HepG2 (cell line): ENCODE measurements around the gene LTBR. TPM values are rescaled to one million over a fixed set of nuclear protein-coding genes. Genes with fewer than 3 reads are reported as not detected.

ENCODE experiments used
- BRCA1 ChIP-seq: sonication (generic); formaldehyde crosslinking; IDR thresholded peaks from 2 replicates; pipeline ENCODE4 v1.4.0; 2020; ENCODE audit warnings: missing genetic modification reagents
- FOSL2 ChIP-seq: sonication (generic); formaldehyde crosslinking; IDR thresholded peaks from 2 replicates; pipeline ENCODE4 v1.4.0; 2020; ENCODE audit warnings: missing genetic modification reagents
- HNF4A ChIP-seq: sonication (generic); formaldehyde crosslinking; IDR thresholded peaks from 2 replicates; pipeline ENCODE4 v1.4.0; 2020; ENCODE audit warnings: missing genetic modification reagents
- LCORL ChIP-seq, 2 experiments: fragments of 450-650 bp in 1 of 2; sonication (generic) in 1 of 2; formaldehyde crosslinking in 1 of 2; IDR thresholded peaks; 2 replicates each; pipeline versions ENCODE4 v1.5.0 to v1.6.1; 2017 to 2020; ENCODE audit warnings: antibody characterized with exemption in 1 of 2, missing genetic modification reagents in 1 of 2
- MAFK ChIP-seq, 2 experiments: IDR thresholded peaks in 1 of 2; conservative IDR thresholded peaks in 1 of 2; 2 replicates each; pipeline ENCODE4 v1.6.1; 2011; ENCODE audit warnings: improper control_type of control experiment in 2 of 2, low read length in 2 of 2
- NFKB2 ChIP-seq: sonication (generic); formaldehyde crosslinking; IDR thresholded peaks from 2 replicates; pipeline ENCODE4 v1.4.0; 2020; ENCODE audit warnings: missing genetic modification reagents, borderline replicate concordance
- NPAS2 ChIP-seq: sonication (generic); formaldehyde crosslinking; IDR thresholded peaks from 2 replicates; pipeline ENCODE4 v1.8.0; 2022; ENCODE audit warnings: mild to moderate bottlenecking, missing genetic modification reagents, borderline replicate concordance
- RXRB ChIP-seq: IDR thresholded peaks from 2 replicates; pipeline ENCODE4 v1.6.1; 2016; ENCODE audit warnings: borderline replicate concordance, missing genetic modification reagents, missing compliant biosample characterization
- SOX13 ChIP-seq, 3 experiments: fragments of 450-650 bp in 1 of 3; sonication (generic) in 1 of 3; formaldehyde crosslinking in 1 of 3; IDR thresholded peaks in 2 of 3; conservative IDR thresholded peaks in 1 of 3; 2 replicates each; pipeline versions ENCODE4 v1.5.0 to v1.6.1; 2016 to 2020; ENCODE audit warnings: antibody characterized with exemption in 1 of 3, mild to moderate bottlenecking in 1 of 3, missing compliant biosample characterization in 1 of 3, missing genetic modification reagents in 1 of 3, moderate library complexity in 1 of 3
- ZBTB7B ChIP-seq: sonication (generic); formaldehyde crosslinking; IDR thresholded peaks from 2 replicates; pipeline ENCODE4 v1.4.0; 2020; ENCODE audit warnings: missing genetic modification reagents
- ZFP36L2 ChIP-seq: sonication (generic); formaldehyde crosslinking; IDR thresholded peaks from 2 replicates; pipeline ENCODE4 v1.4.0; 2020; ENCODE audit warnings: missing genetic modification reagents
- ZNF24 ChIP-seq: fragments of 450-650 bp; IDR thresholded peaks from 2 replicates; pipeline ENCODE4 v1.6.1; 2017; ENCODE audit warnings: antibody characterized with exemption, mild to moderate bottlenecking
- polyA plus RNA-seq, 8 experiments: library from polyadenylated mRNA; depleted of rRNA in 3 of 8; stranded (reverse) in 7 of 8; unstranded in 1 of 8; fragments of >200 nt; fragmentation: Illumina TruSeq in 4 of 8; extraction: Trizol in 4 of 8; gene quantifications; 2 replicates each; pipeline versions ENCODE4 v1.2.1 to v1.2.3, GENCODE V29; 2011 to 2016; ENCODE audit warnings: low read depth in 4 of 8, missing spikeins in 1 of 8, mixed read lengths in 1 of 8; ENCODE audit not compliant: insufficient read depth in 1 of 8
- total RNA-seq, 5 experiments: library from RNA; depleted of rRNA; stranded (reverse); fragments of >200 nt; fragmentation: Illumina TruSeq; extraction: Trizol; gene quantifications; 2 replicates each; pipeline ENCODE4 v1.2.3, GENCODE V29; 2016; ENCODE audit warnings: low read depth in 1 of 5
- TF ChIP-seq, protein P1 (sequence below): sonication (generic); formaldehyde crosslinking; IDR thresholded peaks from 2 replicates; pipeline ENCODE4 v1.9.0; 2021; ENCODE audit warnings: missing genetic modification reagents, mild to moderate bottlenecking, borderline replicate concordance
- TF ChIP-seq, protein P2 (sequence below): IDR thresholded peaks from 2 replicates; pipeline ENCODE4 v1.6.1; 2016
- TF ChIP-seq, protein P3 (sequence below): sonication (generic); formaldehyde crosslinking; IDR thresholded peaks from 2 replicates; pipeline ENCODE4 v1.5.1; 2020; ENCODE audit warnings: mild to moderate bottlenecking, moderate library complexity, missing genetic modification reagents
- TF ChIP-seq, protein P4 (sequence below): sonication (generic); formaldehyde crosslinking; IDR thresholded peaks from 2 replicates; pipeline ENCODE4 v1.5.0; 2020; ENCODE audit warnings: mild to moderate bottlenecking, missing genetic modification reagents
- TF ChIP-seq, protein P5 (sequence below), 2 experiments: fragments of 450-650 bp in 1 of 2; sonication (generic) in 1 of 2; formaldehyde crosslinking; IDR thresholded peaks; 2 replicates each; pipeline versions ENCODE4 v1.5.0 to v1.8.0; 2020 to 2022; ENCODE audit warnings: mild to moderate bottlenecking in 1 of 2, missing genetic modification reagents in 1 of 2

The LTBR gene
- total and polyA plus RNA-seq, 2 of the 13 experiments (the other 11 are each of a cell fraction or from before 2014, with no cell fraction given) = 31.4 to 34.8 TPM

DNA sequence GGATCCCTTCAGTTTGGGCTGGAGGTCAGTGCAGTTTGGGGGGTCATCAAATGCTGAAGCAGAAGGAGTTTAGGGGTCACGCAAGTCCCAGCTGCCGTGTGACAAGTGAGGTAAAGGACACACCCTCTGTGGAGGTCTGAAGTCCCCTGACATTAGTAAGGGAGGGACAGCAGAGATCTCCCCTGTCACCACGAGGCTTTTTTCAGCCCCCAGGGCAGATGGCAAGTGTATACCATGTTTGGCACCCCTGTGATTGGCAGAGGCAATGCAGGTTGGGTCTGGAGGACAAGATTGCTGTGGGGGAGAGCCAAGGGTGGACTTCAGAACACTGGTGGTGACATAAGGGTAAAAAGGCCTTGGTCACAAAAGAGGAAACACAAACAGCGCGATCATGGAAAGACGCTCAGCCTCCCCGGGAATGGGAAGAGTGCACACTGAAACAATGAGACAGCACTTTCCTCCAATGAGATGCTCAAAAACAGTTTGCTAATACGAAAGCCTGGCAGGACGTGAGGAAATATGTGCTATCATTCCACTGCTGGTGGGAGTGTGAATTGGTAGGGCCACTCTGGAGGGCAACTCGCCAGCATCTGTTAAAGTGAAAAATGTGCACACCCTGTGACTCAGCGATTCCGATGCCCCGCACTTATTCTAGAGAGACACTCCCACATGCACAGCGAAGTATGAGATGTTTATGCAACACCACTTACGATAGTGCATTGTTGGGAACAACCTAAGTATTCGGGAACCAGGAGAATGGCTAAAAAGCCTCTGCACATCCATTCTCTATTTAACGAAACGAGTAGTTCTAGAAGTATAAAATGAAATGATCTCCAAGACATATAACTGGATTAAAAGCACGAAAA, 46.4 kb downstream of the LTBR start (continued):
- TF ChIP-seq MAFK (conservative IDR thresholded peaks at IDR 0.05 in 1 of 2, IDR thresholded peaks at IDR 0.05 in 1 of 2; ENCODE audit: low read length in 2 of 2) (peak; percentile 50 to 89), ZNF24 (no peak), SOX13 (IDR thresholded peaks at IDR 0.05) (0 out of 2 replicates have a peak, but pooled peaks have one; percentile 19), SOX13 (CRISPR knock-in tag; conservative IDR thresholded peaks at IDR 0.05 in 1 of 2, IDR thresholded peaks at IDR 0.05 in 1 of 2) (no peak), ZBTB7B (CRISPR knock-in tag) (no peak), NFKB2 (CRISPR knock-in tag) (no peak), LCORL (IDR thresholded peaks at IDR 0.05) (no peak), LCORL (CRISPR knock-in tag; IDR thresholded peaks at IDR 0.05) (0 out of 2 replicates have a peak, but pooled peaks have one; percentile 37), RXRB (0 out of 2 replicates have a peak, but pooled peaks have one; percentile 16), HNF4A (CRISPR knock-in tag) (0 out of 2 replicates have a peak, but pooled peaks have one; percentile 6), NPAS2 (CRISPR knock-in tag) (no peak), BRCA1 (no peak), FOSL2 (peak; percentile 74), ZFP36L2 (CRISPR knock-in tag) (no peak)
- TF ChIP-seq, protein P1, sequence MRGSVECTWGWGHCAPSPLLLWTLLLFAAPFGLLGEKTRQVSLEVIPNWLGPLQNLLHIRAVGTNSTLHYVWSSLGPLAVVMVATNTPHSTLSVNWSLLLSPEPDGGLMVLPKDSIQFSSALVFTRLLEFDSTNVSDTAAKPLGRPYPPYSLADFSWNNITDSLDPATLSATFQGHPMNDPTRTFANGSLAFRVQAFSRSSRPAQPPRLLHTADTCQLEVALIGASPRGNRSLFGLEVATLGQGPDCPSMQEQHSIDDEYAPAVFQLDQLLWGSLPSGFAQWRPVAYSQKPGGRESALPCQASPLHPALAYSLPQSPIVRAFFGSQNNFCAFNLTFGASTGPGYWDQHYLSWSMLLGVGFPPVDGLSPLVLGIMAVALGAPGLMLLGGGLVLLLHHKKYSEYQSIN (CRISPR knock-in tag) = no peak
- TF ChIP-seq, protein P2, sequence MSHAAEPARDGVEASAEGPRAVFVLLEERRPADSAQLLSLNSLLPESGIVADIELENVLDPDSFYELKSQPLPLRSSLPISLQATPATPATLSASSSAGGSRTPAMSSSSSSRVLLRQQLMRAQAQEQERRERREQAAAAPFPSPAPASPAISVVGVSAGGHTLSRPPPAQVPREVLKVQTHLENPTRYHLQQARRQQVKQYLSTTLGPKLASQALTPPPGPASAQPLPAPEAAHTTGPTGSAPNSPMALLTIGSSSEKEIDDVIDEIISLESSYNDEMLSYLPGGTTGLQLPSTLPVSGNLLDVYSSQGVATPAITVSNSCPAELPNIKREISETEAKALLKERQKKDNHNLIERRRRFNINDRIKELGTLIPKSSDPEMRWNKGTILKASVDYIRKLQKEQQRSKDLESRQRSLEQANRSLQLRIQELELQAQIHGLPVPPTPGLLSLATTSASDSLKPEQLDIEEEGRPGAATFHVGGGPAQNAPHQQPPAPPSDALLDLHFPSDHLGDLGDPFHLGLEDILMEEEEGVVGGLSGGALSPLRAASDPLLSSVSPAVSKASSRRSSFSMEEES (CRISPR knock-in tag) = no peak
- TF ChIP-seq, protein P3, sequence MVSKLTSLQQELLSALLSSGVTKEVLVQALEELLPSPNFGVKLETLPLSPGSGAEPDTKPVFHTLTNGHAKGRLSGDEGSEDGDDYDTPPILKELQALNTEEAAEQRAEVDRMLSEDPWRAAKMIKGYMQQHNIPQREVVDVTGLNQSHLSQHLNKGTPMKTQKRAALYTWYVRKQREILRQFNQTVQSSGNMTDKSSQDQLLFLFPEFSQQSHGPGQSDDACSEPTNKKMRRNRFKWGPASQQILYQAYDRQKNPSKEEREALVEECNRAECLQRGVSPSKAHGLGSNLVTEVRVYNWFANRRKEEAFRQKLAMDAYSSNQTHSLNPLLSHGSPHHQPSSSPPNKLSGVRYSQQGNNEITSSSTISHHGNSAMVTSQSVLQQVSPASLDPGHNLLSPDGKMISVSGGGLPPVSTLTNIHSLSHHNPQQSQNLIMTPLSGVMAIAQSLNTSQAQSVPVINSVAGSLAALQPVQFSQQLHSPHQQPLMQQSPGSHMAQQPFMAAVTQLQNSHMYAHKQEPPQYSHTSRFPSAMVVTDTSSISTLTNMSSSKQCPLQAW (CRISPR knock-in tag) = no peak
- TF ChIP-seq, protein P4, sequence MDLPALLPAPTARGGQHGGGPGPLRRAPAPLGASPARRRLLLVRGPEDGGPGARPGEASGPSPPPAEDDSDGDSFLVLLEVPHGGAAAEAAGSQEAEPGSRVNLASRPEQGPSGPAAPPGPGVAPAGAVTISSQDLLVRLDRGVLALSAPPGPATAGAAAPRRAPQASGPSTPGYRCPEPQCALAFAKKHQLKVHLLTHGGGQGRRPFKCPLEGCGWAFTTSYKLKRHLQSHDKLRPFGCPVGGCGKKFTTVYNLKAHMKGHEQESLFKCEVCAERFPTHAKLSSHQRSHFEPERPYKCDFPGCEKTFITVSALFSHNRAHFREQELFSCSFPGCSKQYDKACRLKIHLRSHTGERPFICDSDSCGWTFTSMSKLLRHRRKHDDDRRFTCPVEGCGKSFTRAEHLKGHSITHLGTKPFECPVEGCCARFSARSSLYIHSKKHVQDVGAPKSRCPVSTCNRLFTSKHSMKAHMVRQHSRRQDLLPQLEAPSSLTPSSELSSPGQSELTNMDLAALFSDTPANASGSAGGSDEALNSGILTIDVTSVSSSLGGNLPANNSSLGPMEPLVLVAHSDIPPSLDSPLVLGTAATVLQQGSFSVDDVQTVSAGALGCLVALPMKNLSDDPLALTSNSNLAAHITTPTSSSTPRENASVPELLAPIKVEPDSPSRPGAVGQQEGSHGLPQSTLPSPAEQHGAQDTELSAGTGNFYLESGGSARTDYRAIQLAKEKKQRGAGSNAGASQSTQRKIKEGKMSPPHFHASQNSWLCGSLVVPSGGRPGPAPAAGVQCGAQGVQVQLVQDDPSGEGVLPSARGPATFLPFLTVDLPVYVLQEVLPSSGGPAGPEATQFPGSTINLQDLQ (CRISPR knock-in tag) = no peak
- TF ChIP-seq, protein P5, sequence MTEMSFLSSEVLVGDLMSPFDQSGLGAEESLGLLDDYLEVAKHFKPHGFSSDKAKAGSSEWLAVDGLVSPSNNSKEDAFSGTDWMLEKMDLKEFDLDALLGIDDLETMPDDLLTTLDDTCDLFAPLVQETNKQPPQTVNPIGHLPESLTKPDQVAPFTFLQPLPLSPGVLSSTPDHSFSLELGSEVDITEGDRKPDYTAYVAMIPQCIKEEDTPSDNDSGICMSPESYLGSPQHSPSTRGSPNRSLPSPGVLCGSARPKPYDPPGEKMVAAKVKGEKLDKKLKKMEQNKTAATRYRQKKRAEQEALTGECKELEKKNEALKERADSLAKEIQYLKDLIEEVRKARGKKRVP (CRISPR knock-in tag; IDR thresholded peaks at IDR 0.05) = 0 out of 4 replicates have a peak, but pooled peaks of 1 of the 2 experiments have one; percentile 34
